GM21381 (cell line): ENCODE results near the gene TRAK2.

Experiments used
- ATAC-seq: cut with Tn5 transposase; IDR thresholded peaks from one replicate; pipeline ENCODE4 v1.9.1; 2021; ENCODE audit warnings: mild to moderate bottlenecking, moderate library complexity; ENCODE audit not compliant: unreplicated experiment

The TRAK2 gene

DNA sequence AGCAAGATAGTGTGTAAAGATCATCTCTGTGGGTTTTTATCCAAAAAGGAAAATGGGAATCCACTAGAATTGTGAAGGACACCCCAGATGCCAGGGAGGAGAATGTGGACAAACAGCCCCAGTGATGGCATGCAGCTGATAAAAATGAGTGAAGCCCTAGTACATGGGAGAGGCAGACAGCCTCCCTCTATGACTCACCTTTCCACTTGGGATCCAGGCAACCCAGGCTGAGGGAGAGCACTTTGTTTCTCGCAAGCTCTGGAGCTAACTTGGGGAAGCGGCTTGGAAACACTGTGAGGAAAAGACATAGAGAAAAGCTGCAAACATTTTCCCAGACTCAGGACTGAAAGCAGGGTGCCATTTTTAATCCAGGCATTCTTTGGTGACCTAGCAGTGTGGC lies 88.9 kb downstream of the TRAK2 start:
- ATAC-seq = no peak

DNA sequence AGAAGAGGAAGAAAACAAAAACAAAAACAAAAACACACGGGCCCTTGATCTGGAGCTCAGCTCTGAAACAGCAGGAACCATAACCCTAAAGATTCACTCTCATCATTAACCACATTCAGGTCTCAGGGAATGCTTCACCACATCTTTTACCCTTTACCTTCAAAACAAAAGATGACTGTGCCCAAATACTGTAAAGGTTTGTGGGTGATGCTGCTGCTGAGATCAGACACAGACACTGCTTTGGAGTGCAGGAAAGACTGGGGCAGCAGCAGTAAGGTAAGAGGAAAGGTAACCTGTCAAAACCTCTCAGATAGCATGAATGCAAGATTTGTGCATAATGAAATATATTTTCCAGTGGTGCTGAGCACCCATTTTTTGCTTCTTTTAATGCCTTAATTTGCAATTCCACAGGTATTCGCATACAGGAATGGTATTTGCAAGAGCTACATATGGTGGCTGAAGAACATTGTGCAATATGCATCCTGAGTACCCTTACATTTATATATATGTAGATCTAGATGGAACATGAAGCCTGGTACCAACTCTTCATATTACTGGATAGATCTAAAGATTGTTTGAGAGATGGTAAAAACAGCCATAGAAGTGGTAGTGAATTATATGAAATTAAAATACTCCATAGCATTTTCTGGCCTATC lies 90.1 kb downstream of the TRAK2 start:
- no peak for ATAC-seq

DNA sequence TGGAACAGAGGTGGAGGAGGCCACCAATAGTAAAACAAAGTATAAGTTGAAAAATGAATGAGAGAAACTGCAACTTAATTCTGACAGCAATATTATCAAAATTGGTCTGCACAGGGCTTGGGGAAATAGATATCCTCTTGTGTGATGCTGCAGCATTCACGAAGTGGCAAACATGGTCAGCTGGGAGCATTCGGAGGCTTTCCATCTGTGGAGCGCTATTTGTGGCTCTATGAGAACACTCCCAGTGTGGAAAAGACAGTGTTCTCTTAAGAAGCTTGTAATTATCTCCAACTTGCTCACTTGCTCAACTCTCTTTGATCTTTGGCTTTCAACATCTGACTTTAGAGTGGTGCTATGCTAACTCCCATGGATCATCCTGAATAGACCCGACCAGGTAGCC lies 91.0 kb downstream of the TRAK2 start:
- no peak for ATAC-seq

DNA sequence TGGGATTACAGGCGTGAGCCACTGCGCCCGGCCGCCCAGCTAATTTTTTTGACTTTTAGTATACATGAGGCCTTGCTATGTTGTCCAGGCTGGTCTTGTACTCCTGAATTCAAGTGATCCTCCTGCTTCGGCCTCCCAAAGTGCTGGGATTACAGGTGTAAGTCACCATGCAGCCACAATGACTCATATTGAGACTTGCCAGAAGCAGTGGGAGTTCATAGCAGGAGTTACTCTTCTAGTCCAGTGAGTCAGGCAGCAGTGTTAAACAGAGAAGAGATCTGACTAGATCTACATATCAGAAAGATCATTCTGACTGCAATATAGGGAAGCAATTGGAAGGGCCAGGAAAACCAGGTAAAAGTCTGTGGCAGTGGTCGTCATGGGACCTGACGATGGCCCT lies 92.6 kb downstream of the TRAK2 start:
- no peak for ATAC-seq

DNA sequence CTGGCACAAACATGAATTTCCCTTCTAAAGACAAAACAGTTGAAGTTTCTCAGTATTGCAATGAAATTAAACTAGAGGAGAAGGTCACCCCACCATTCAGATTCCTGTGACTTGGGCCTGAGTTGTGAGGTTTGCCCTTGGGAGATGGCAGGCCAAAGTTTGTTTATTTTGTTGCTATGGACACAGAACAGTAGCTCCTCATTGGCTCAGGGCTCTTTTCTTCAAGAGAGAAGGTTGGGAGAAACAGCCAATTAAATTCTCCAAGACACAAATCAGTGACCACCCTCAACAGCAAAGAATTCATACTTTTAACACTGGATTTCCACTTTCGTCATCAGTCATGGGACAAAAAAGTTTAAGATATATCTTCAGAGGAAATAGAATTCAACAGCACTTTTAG lies 94.0 kb downstream of the TRAK2 start, which contains the start of gene FLACC1:
Gene FLACC1 (minus strand): TSS at position 125 of the 400 bp plus-strand sequence. CDS start 5,941 bp downstream, outside the sequence.
- no peak for ATAC-seq

DNA sequence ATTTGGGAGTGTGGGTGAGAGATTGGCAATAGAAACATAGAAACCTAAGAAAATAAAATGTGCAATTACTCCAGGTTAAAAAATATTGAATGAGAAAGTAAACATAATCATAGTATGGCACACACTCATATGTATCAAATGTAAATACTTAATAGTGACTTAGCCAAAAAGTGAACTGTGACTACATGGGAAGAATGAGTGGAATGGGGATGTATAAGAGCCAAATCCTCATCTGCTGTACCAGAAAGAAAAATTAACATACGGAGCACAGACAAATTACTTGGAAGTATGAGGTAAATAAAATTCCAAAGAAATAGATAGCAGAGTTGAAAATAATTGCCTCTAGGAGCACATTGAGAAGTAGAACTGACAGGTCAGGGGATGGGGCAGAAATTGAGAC lies 98.1 kb downstream of the TRAK2 start:
- no peak for ATAC-seq

DNA sequence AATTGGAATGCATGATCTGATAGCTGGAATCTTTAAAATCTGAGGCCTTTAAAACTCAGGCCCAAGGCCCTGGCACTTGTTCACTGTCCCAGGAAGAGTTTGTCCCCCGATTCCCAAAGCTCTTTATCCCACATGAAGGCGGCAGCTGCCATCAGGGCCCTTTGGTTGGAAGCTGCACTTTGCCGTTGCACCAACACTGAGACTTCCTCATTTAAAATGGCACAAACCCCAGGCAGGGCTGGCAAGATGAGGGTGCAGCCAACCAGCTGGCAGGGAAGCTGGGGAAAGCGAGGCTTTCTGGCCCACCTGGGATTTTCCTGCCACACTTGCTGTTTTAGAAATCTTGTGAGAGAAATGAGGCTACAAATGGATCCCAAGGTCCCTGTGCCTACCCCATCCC lies 100.4 kb downstream of the TRAK2 start:
- no peak for ATAC-seq

DNA sequence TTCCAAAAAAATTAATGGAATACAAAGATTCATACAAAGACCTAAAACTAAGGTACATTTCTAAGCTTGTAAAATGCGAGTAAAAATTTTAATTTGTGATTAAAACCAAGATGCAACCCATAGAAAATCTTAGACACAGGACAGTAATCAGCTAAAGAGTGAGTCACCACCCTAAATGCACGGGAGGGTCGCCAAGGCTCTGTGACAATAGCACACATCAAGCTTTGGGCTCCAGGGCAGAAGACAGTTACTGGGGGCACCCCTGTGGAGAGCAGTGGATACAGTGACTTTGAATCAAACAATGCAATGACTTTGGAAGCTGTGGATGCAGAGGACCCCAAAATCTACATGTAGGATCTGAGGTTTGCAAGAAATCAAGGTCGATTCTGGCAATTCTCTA lies 101.7 kb downstream of the TRAK2 start:
- no peak for ATAC-seq

DNA sequence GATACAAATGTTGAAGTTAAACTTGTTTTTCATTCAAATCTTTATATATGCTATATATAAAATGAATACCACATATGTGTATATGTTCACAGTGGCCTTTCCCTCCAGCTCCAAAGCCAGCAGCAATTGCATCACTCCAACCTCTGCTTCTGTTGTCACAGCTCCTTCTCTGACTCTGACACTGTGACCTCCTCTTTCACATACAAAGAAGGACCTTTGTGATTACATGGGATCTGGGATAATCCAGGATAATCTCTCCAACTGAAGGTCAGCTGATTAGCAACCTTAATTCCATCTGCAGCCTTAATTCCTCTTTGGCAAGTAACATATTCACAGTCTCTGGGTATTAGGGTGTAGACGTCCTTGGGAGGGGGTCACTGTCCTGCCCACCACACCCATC lies 102.5 kb downstream of the TRAK2 start:
- ATAC-seq = no peak

DNA sequence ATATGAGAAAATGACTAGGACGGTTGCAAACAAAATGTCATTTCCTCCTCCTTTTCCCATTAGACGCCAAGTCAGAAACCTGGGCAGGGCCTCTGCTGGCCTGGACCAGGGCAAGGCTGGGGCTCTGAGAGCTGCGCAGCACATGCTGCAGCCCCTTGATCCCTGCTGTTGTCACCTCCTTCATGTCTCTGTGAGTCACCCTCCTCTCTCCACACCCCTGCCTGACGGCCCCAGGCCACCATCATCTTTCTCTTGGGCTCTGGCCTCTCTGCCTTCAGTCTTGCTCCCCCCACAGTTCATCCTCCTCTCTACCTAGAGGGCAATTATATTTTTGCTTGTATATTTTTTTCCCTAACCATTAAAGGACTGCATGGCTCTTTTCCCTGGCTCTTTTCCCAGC lies 104.1 kb downstream of the TRAK2 start:
- no peak for ATAC-seq

DNA sequence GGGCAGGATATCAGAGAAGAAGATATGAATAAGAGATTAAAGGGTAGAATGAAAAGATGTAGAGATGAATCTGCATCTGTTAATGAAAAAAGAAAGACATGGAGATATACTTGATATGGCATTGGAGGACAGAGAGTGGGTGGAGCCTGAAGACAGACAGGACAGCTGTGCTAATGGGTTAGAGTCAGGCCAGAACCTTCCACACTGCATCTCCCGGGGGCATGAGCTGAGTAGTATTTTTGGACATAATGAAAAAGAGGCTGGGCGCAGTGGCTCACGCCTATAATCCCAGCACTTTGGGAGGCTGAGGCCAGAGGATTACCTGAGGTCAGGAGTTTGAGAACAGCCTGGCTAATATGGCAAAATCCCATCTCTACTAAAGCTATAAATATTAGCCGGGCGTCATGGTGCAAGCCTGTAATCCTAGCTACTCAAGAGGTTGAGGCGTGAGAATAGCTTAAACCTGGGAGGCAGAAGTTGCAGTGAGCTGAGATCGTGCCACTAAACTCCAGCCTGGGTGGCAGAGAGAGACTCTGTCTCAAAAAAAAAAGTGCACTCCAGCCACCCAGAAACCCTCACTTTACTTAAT lies 105.5 kb downstream of the TRAK2 start:
- no peak for ATAC-seq

DNA sequence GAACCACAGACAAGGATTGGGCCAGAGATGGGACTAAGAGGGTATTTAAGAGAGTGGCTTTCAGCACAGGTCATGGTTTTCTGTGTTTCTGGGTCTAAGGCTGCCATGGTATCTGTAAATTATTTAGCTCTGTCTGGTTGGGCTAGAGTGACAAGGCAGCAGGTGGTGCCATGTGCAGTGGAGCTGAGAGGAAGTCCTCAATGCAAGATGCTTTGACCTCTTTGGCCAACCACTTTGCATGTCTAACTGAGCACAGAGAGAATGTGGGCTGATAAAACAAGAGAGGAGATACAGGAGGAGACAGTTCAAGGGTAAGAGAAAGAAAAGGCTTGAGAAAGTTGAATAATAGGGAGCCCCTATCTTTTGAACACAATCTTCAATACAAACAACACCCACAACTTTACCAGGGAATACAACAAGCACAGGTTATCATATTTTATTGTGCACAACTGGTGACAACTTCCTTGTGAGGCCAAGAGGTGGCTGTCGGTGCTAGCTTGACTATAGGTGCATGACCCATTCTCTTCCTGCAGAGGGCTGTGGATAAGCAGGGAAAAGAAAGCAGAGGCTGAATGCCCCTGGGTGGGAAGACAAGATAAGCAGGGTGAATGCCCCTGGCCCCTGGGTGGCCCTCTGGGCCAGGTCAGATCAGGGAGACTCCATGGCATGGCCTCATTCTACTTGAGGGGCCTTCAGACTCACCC lies 106.4 kb downstream of the TRAK2 start:
- peak; percentile 74 for ATAC-seq

DNA sequence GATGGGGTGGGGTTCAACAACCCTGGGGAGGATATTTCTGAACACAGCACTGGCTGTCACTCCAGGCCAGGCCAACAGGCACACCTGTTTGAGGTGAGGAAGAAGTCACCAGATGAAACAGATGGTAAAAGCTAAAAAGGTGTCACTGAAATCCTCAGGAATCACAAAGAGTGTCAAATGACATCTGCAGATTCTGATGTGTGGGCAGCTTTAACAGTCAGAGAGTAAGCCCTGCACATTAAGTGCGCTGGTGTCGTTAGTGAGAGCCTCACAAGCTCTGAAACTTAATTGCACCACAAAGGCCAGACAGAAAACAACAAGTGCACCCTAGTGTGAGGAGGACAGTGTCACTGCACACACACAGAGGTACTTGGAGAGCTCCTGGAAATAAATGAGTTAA lies 107.7 kb downstream of the TRAK2 start:
- ATAC-seq = no peak

DNA sequence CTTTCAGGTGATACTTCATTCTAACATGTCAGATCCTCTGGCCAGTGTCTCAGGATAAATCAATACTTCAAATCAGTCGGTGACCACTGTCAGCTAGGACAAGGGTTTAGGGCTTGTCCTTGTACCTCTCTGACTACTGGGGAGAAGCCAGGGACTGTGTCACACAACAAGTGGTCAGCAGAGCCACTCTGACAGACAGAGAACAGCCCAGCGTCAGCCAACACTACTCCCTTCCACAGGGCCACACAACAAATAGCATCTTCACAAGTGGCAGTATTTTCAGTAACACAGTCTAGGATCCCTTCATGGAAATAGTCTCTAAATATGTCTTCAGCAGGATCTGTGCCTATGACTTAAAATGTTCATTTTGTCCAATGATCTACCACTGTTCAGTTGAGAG lies 108.3 kb downstream of the TRAK2 start:
- no peak for ATAC-seq

DNA sequence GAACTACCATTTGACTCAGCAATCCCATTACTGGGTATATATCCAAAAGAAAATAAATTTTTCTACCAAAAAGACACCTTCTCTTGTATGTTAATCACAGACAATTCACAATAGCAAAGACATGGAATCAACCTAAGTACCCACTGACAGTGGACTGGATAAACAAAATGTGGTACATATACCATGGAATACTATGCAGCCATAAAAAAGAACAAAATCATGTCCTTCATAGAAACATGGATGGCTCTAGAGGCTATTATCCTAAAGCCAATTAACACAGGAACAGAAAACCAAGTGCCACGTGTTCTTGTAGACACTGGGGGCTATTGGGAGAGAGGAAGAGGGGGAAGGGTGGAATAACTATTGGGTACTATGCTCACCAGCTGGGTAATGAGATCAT lies 121.8 kb downstream of the TRAK2 start:
- ATAC-seq = no peak

DNA sequence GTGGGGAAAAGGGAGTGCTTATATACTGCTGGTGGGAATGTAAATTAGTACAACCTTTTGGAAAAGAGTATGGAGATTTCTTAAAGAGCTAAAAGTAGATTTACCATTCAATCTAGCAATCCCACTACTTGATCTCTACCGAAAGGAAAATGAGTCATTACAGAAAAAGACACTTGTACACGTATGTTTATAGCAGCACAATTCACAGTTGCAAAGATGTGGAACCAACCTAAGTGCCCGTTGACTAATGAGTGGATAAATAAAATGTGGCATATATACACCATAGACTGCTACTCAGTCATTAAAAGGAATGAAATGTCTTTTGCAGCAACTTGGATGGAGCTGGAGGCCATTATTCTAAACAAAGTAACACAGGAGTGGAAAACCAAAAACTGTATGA lies 123.6 kb downstream of the TRAK2 start:
- ATAC-seq = no peak
